ENCODE measurements around the gene B3GALT5. TPM values are rescaled to one million over a fixed set of nuclear protein-coding genes. Genes with fewer than 3 reads are reported as not detected.

B3GALT5 gene
- total RNA-seq, 1 donor from 2014 or later, result not detected

- H3K4me3 Mint-ChIP-seq (ENCODE audit: unreplicated experiment), result no peak overlapping the region
- DNase-seq (ENCODE audit: low spot score), result no peak
- peaks cover 45% of the 10 kb centered on the region for H3K27me3 Mint-ChIP-seq (ENCODE audit: low read depth)
- no peak for TF ChIP-seq CTCF (IDR thresholded peaks at IDR 0.05)
- H3K4me1 Mint-ChIP-seq (ENCODE audit: low read depth), result peaks cover 17% of the 10 kb centered on the region
- no peak overlapping the region for H3K27ac Mint-ChIP-seq (ENCODE audit: unreplicated experiment)
- H3K36me3 Mint-ChIP-seq (ENCODE audit: low read depth), result no peaks in the 10 kb centered on the region
- no peaks in the 10 kb centered on the region for H3K9me3 Mint-ChIP-seq (ENCODE audit: low read depth)
These were observed 2.0 kb upstream of the B3GALT5 start for GRCh38 chr21:39610703-39611102.

GRCh38 chr21:39611551-39612190 is 1.1 kb upstream of the B3GALT5 start:
- Mint-ChIP-seq H3K27ac (ENCODE audit: unreplicated experiment) (no peak overlapping the region), H3K9me3 (ENCODE audit: low read depth) (no peaks in the 10 kb centered on the region), H3K27me3 (ENCODE audit: low read depth) (peaks cover 48% of the 10 kb centered on the region), H3K4me3 (ENCODE audit: unreplicated experiment) (peak overlapping the region; percentile 5), H3K4me1 (ENCODE audit: low read depth) (peaks cover 17% of the 10 kb centered on the region), H3K36me3 (ENCODE audit: low read depth) (no peaks in the 10 kb centered on the region)
- peak; percentile 74 for DNase-seq (ENCODE audit: low spot score)
- no peak for TF ChIP-seq CTCF (IDR thresholded peaks at IDR 0.05)

DNA sequence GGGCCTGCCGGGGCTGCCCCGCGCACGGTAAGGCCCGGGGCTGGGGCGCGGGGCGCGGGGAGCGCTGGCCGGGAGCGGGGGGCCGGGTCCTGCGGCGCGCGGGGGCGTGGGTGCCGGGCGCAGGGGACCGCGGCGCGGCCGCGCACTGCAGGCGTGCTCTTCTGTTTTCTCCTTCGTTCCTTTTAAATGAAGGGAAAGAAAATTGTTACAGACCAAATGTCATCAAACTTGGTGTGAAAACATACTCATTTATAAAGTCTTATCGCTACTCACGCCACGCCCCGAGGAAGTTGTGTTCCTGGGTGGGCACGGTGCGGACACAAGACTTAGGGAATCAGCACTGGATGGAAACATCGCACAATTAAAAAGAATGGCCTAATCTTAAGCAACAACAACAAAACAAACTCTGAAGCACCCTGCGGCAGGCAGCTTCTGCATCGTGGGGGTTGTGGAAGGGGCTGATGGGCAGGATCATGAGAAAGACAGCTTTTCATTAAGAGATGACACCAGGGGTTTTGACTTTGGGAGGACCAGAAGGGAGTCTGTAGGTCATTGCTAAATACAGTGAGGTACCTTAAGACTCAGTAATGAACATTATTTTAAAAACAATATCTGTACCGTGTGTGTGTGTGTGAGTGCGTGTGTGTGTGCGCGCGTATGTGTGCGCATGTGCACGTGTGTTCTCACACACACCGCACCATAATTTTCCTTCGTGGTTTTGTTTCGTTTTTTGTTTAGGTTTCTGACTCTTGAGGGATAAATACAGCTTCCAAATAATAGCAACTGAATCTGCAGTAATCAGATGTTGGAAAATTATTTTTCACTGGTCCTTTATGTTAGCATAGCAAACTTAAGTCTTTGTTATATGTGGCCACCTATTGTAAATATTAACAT is 548 bp downstream of the B3GALT5 start:
- no peak for DNase-seq (ENCODE audit: low spot score)
- Mint-ChIP-seq H3K4me3 (ENCODE audit: unreplicated experiment) (peak overlapping the region; percentile 58), H3K9me3 (ENCODE audit: low read depth) (no peaks in the 10 kb centered on the region), H3K27me3 (ENCODE audit: low read depth) (peaks cover 52% of the 10 kb centered on the region), H3K27ac (ENCODE audit: unreplicated experiment) (no peak overlapping the region), H3K4me1 (ENCODE audit: low read depth) (peaks cover 17% of the 10 kb centered on the region), H3K36me3 (ENCODE audit: low read depth) (no peaks in the 10 kb centered on the region)
- TF ChIP-seq CTCF (IDR thresholded peaks at IDR 0.05), result no peak

- H3K4me3 Mint-ChIP-seq (ENCODE audit: unreplicated experiment), result no peak overlapping the region
- peaks cover 5% of the 10 kb centered on the region for H3K9me3 Mint-ChIP-seq (ENCODE audit: low read depth)
- no peak for TF ChIP-seq CTCF (IDR thresholded peaks at IDR 0.05)
- H3K27me3 Mint-ChIP-seq (ENCODE audit: low read depth), result peaks cover 55% of the 10 kb centered on the region
- H3K36me3 Mint-ChIP-seq (ENCODE audit: low read depth), result no peaks in the 10 kb centered on the region
- DNase-seq (ENCODE audit: low spot score), result no peak
- H3K4me1 Mint-ChIP-seq (ENCODE audit: low read depth), result peaks cover 15% of the 10 kb centered on the region
- H3K27ac Mint-ChIP-seq (ENCODE audit: unreplicated experiment), result no peak overlapping the region
These were observed 3.6 kb downstream of the B3GALT5 start for GRCh38 chr21:39616211-39616772.

DNA sequence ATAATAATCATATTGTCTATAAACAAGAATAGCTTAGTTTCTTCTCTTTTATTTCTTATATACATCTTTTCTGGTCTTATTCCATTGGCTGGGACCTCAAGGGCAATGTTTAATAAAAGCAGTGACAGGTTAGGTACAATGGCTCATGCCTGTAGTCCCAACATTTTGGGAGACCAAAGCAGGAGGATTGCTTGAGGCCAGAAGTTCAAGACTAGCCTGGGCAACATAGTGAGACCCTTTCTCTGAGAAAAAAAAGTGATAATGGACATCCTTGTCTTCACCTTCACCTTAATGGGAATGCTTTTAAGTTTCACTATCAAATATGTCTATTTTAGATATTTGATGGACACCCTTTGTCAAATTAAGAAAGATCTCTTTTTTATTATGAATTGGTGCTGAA is 8.1 kb downstream of the B3GALT5 start:
- DNase-seq (ENCODE audit: low spot score), result no peak
- H3K9me3 Mint-ChIP-seq (ENCODE audit: low read depth), result peaks cover 18% of the 10 kb centered on the region
- peaks cover 6% of the 10 kb centered on the region for H3K36me3 Mint-ChIP-seq (ENCODE audit: low read depth)
- no peak overlapping the region for H3K27ac Mint-ChIP-seq (ENCODE audit: unreplicated experiment)
- peaks cover 30% of the 10 kb centered on the region for H3K27me3 Mint-ChIP-seq (ENCODE audit: low read depth)
- no peak for TF ChIP-seq CTCF (IDR thresholded peaks at IDR 0.05)
- no peaks in the 10 kb centered on the region for H3K4me1 Mint-ChIP-seq (ENCODE audit: low read depth)
- no peak overlapping the region for H3K4me3 Mint-ChIP-seq (ENCODE audit: unreplicated experiment)
